OCI-LY1 (cell line): ENCODE measurements around the gene BCL10.

Source experiments
- H2AFZ ChIP-seq: fragments of 200-600 bp; sonication (generic), shearing (Covaris generic); 2 replicates; pipeline ENCODE4 v1.6.0; 2014; ENCODE audit warnings: antibody characterized with exemption, mild to moderate bottlenecking, low read length
- H3F3A ChIP-seq: fragments of 200-600 bp; sonication (generic), shearing (Covaris generic); 2 replicates; pipeline ENCODE4 v1.6.0; 2014; ENCODE audit warnings: mild to moderate bottlenecking, antibody characterized with exemption, low read length, moderate library complexity; ENCODE audit not compliant: insufficient read depth
- H3K27ac ChIP-seq: fragments of 200-600 bp; sonication (generic); 2 replicates; pipeline ENCODE4 v1.5.1; 2014; ENCODE audit warnings: low read length, mixed run types, mild to moderate bottlenecking, low read depth; ENCODE audit not compliant: poor library complexity, severe bottlenecking
- H3K27me3 ChIP-seq: fragments of 200-600 bp; sonication (generic); 2 replicates; pipeline ENCODE4 v1.6.0; 2014; ENCODE audit warnings: antibody characterized with exemption, mild to moderate bottlenecking, low read length, moderate library complexity; ENCODE audit not compliant: insufficient read depth
- H3K36me3 ChIP-seq: fragments of 200-600 bp; sonication (generic); 2 replicates; pipeline ENCODE4 v1.6.1; 2014; ENCODE audit warnings: mild to moderate bottlenecking, antibody characterized with exemption, low read length, moderate library complexity, mixed read lengths; ENCODE audit not compliant: insufficient read depth
- H3K4me1 ChIP-seq: fragments of 200-600 bp; sonication (generic); 2 replicates; pipeline ENCODE4 v1.5.1; 2014; ENCODE audit warnings: mild to moderate bottlenecking, low read length, moderate library complexity; ENCODE audit not compliant: insufficient read depth, severe bottlenecking
- H3K4me2 ChIP-seq: fragments of 200-600 bp; sonication (generic), shearing (Covaris generic); 2 replicates; pipeline ENCODE4 v1.6.1; 2014; ENCODE audit warnings: low read length
- H3K4me3 ChIP-seq: fragments of 200-600 bp; sonication (generic); 2 replicates; pipeline ENCODE4 v1.5.1; 2014; ENCODE audit warnings: low read length, low read depth, mild to moderate bottlenecking, mixed read lengths; ENCODE audit not compliant: poor library complexity, severe bottlenecking
- H3K79me2 ChIP-seq: fragments of 200-600 bp; shearing (Covaris generic); 2 replicates; pipeline ENCODE4 v1.6.1; 2016; ENCODE audit warnings: mixed run types, low read length, mixed read lengths; ENCODE audit not compliant: insufficient read depth
- H3K9ac ChIP-seq: fragments of 200-600 bp; sonication (generic), shearing (Covaris generic); 2 replicates; pipeline ENCODE4 v1.6.1; 2014; ENCODE audit warnings: mild to moderate bottlenecking, low read length, mixed read lengths
- H3K9me2 ChIP-seq: fragments of 200-600 bp; sonication (generic), shearing (Covaris generic); 2 replicates; pipeline ENCODE4 v1.6.1; 2014; ENCODE audit warnings: low read depth, mild to moderate bottlenecking, low read length, mixed read lengths
- H3K9me3 ChIP-seq: fragments of 200-600 bp; shearing (Covaris generic); 2 replicates; pipeline ENCODE4 v1.6.1; 2014; ENCODE audit warnings: low read length, mixed read lengths
- H4K20me1 ChIP-seq: fragments of 200-600 bp; sonication (generic), shearing (Covaris generic); 2 replicates; pipeline ENCODE4 v1.6.0; 2016; ENCODE audit warnings: mild to moderate bottlenecking, low read length; ENCODE audit not compliant: insufficient read depth
- EZH2 ChIP-seq: fragments of 200-600 bp; sonication (generic), shearing (Covaris generic); IDR thresholded peaks from 2 replicates; pipeline ENCODE4 v1.8.0; 2017; ENCODE audit warnings: borderline replicate concordance, mixed run types, mild to moderate bottlenecking, antibody characterized with exemption, low read length, moderate library complexity, mixed read lengths
- TF ChIP-seq, protein P1 (sequence below): fragments of 200-600 bp; sonication (generic), shearing (Covaris generic); IDR thresholded peaks from 2 replicates; pipeline ENCODE4 v1.5.1; 2017; ENCODE audit warnings: mild to moderate bottlenecking, antibody characterized with exemption, low read length, moderate library complexity, mixed read lengths

The BCL10 gene

DNA sequence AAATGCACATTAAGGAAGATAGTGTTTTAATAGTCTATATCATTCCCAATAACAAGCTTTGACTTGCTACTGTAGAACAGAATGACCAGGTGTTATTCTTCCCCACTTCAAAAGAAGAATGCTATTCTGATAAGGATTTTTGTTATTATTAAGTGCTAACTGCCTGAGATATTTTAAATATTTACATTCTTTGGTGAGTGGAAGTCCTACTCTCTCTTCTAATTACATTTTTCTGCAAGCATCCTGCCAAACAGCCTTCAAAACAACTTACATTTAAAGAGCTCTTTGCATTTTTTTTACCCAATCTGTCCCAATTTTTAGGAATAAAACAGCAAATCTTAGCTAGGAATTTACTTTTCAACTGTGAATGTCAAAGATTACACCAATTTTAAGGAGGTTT lies 52.1 kb downstream of the BCL10 start:
- TF ChIP-seq, protein P1, sequence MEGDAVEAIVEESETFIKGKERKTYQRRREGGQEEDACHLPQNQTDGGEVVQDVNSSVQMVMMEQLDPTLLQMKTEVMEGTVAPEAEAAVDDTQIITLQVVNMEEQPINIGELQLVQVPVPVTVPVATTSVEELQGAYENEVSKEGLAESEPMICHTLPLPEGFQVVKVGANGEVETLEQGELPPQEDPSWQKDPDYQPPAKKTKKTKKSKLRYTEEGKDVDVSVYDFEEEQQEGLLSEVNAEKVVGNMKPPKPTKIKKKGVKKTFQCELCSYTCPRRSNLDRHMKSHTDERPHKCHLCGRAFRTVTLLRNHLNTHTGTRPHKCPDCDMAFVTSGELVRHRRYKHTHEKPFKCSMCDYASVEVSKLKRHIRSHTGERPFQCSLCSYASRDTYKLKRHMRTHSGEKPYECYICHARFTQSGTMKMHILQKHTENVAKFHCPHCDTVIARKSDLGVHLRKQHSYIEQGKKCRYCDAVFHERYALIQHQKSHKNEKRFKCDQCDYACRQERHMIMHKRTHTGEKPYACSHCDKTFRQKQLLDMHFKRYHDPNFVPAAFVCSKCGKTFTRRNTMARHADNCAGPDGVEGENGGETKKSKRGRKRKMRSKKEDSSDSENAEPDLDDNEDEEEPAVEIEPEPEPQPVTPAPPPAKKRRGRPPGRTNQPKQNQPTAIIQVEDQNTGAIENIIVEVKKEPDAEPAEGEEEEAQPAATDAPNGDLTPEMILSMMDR = no peak

DNA sequence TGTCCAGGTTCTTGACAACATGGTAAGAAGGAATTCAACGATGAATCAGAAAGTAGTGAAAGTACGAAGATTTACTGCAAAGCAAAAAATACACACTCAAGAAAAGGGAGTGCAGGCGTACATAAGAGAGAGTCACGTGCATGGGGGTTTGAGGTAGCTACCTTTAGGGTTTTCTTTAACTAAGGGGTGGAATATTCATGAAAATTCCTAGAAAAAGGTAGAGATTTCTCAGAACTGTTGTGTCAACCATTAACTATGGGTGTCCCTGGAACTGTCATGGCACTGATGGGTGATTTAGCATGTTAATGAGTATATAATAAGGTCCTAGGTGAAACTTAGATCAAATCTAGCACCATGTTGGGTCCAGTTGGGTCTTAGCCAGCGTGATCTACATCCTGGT lies 53.1 kb downstream of the BCL10 start:
- no peak overlapping the region for H3K4me3 ChIP-seq
- H2AFZ ChIP-seq = no peak overlapping the region
- H4K20me1 ChIP-seq = no peaks in the 10 kb centered on the region
- H3K9me3 ChIP-seq = no peaks in the 10 kb centered on the region
- no peaks in the 10 kb centered on the region for H3K36me3 ChIP-seq
- no peaks in the 10 kb centered on the region for H3K79me2 ChIP-seq
- no peaks in the 10 kb centered on the region for H3K9me2 ChIP-seq
- no peak overlapping the region for H3K9ac ChIP-seq
- no peaks in the 10 kb centered on the region for H3F3A ChIP-seq
- H3K4me2 ChIP-seq = no peak overlapping the region
- no peak for TF ChIP-seq EZH2
- TF ChIP-seq, protein P1 = no peak
- no peaks in the 10 kb centered on the region for H3K4me1 ChIP-seq
- no peak overlapping the region for H3K27ac ChIP-seq
- no peaks in the 10 kb centered on the region for H3K27me3 ChIP-seq

More for the DNA sequence above, 52.1 kb downstream of the BCL10 start:
- H3K9me3 ChIP-seq = no peaks in the 10 kb centered on the region
- no peaks in the 10 kb centered on the region for H3K9me2 ChIP-seq
- H3K36me3 ChIP-seq = no peaks in the 10 kb centered on the region
- H3K27ac ChIP-seq = no peak overlapping the region
- no peaks in the 10 kb centered on the region for H3K79me2 ChIP-seq
- no peak overlapping the region for H3K4me2 ChIP-seq
- H2AFZ ChIP-seq = no peak overlapping the region
- H3K4me1 ChIP-seq = no peaks in the 10 kb centered on the region
- H3F3A ChIP-seq = no peaks in the 10 kb centered on the region
- H3K9ac ChIP-seq = no peak overlapping the region
- no peaks in the 10 kb centered on the region for H4K20me1 ChIP-seq
- no peak overlapping the region for H3K4me3 ChIP-seq
- no peaks in the 10 kb centered on the region for H3K27me3 ChIP-seq

DNA sequence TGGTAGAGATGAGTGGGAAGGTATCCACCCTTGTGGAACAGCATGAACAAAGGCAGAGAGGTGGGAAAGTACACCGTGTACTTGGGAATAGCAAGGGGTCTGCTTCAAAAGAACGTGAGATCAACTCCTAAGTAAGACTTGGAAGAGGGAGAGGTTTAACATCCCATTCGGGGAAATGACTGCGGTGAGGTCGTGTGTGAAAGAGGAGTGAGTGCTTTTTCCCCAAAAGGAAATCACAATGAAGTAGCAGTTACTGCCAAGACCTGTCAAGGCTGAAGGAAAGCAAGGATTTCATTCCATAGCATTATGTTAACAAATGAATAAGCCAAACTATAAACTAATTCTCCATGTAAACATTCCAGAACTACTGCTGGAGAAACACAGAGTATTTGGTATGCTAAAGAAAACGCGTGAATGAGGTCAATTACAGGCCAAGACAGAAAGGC lies 55.7 kb downstream of the BCL10 start:
- H3K4me3 ChIP-seq = no peak overlapping the region
- H3K27me3 ChIP-seq = no peaks in the 10 kb centered on the region
- H3K9me3 ChIP-seq = no peaks in the 10 kb centered on the region
- no peaks in the 10 kb centered on the region for H3K36me3 ChIP-seq
- no peaks in the 10 kb centered on the region for H3F3A ChIP-seq
- no peaks in the 10 kb centered on the region for H4K20me1 ChIP-seq
- no peak overlapping the region for H3K9ac ChIP-seq
- no peak overlapping the region for H2AFZ ChIP-seq
- H3K4me2 ChIP-seq = no peak overlapping the region
- TF ChIP-seq, protein P1 = no peak
- no peak for TF ChIP-seq EZH2
- H3K9me2 ChIP-seq = no peaks in the 10 kb centered on the region
- no peaks in the 10 kb centered on the region for H3K4me1 ChIP-seq
- no peaks in the 10 kb centered on the region for H3K79me2 ChIP-seq
- no peak overlapping the region for H3K27ac ChIP-seq
